PC-9 (cell line): ENCODE data around the gene HADHA. TPM values are rescaled to one million over a fixed set of nuclear protein-coding genes. Genes with fewer than 3 reads are reported as not detected.

Experiments
- BruUV-seq: library from RNA; stranded (reverse); fragments of 400-500 nt; replicated peaks from 2 replicates; lab custom pipeline; 2021; lab: Mats Ljungman, UMichigan
- CTCF ChIA-PET: fragments of 300-600 bp; sonication (Branson Sonifier 250); formaldehyde crosslinking; loops from one replicate; lab custom pipeline; 2022; ENCODE audit warnings: antibody characterized with exemption; lab: Charles Lee
- POLR2A ChIA-PET: fragments of 300-600 bp; sonication (Branson Sonifier 250); formaldehyde crosslinking; loops from one replicate; lab custom pipeline; 2022; ENCODE audit warnings: antibody characterized with exemption; ENCODE audit not compliant: unreplicated experiment; lab: Charles Lee
- DNase-seq, 2 experiments: peaks; one replicate each; pipeline versions ENCODE4 v3.0.0 to v3.0.0-alpha.2; 2015 to 2022; ENCODE audit warnings: mixed read lengths in 1 of 2
- H2AFZ ChIP-seq: fragments of 200-600 bp; sonication (generic); 2 replicates; pipeline ENCODE4 v1.8.1; 2017; ENCODE audit warnings: antibody characterized with exemption
- H3F3A ChIP-seq: fragments of 200-600 bp; sonication (generic); 2 replicates; pipeline ENCODE4 v1.8.1; 2017; ENCODE audit warnings: antibody characterized with exemption, mild to moderate bottlenecking, low read depth; ENCODE audit not compliant: insufficient read depth
- H3K27ac ChIP-seq: fragments of 200-600 bp; sonication (generic); 2 replicates; pipeline ENCODE4 v1.6.1; 2016; ENCODE audit warnings: mixed run types
- H3K27me3 ChIP-seq: fragments of 200-600 bp; sonication (generic); 2 replicates; pipeline ENCODE4 v1.6.1; 2016; ENCODE audit warnings: low read depth, mixed run types; ENCODE audit not compliant: insufficient read depth
- H3K36me3 ChIP-seq: fragments of 200-600 bp; sonication (generic); 2 replicates; pipeline ENCODE4 v1.6.1; 2016; ENCODE audit warnings: low read depth, mixed run types
- H3K4me1 ChIP-seq: fragments of 200-600 bp; sonication (generic); replicated peaks from 2 replicates; pipeline ENCODE4 v1.6.1; 2016; ENCODE audit warnings: mixed run types; ENCODE audit not compliant: insufficient read depth
- H3K4me2 ChIP-seq: fragments of 200-600 bp; sonication (generic); 2 replicates; pipeline ENCODE4 v1.6.1; 2017; ENCODE audit warnings: mixed run types
- H3K4me3 ChIP-seq: fragments of 200-600 bp; sonication (generic); 2 replicates; pipeline ENCODE4 v1.6.1; 2016; ENCODE audit warnings: mixed run types
- H3K79me2 ChIP-seq: fragments of 200-600 bp; sonication (generic); 2 replicates; pipeline ENCODE4 v1.6.1; 2017; ENCODE audit warnings: low read depth, mixed run types
- H3K9me2 ChIP-seq: fragments of 200-600 bp; sonication (generic); 2 replicates; pipeline ENCODE4 v1.8.1; 2017; ENCODE audit warnings: mild to moderate bottlenecking; ENCODE audit not compliant: insufficient read depth
- H3K9me3 ChIP-seq: fragments of 200-600 bp; sonication (generic); 2 replicates; pipeline ENCODE4 v1.8.1; 2016; ENCODE audit warnings: low read depth; ENCODE audit not compliant: insufficient read depth
- H4K20me1 ChIP-seq: fragments of 200-600 bp; sonication (generic); 2 replicates; pipeline ENCODE4 v1.8.1; 2017; ENCODE audit not compliant: insufficient read depth
- CTCF ChIP-seq: fragments of 200-600 bp; sonication (generic); conservative IDR thresholded peaks from 2 replicates; pipeline ENCODE4 v1.6.1; 2017; ENCODE audit warnings: mixed run types, antibody characterized with exemption, mild to moderate bottlenecking, moderate library complexity
- EZH2 ChIP-seq: fragments of 200-600 bp; sonication (generic); IDR thresholded peaks from 2 replicates; pipeline ENCODE4 v1.8.0; 2017; ENCODE audit warnings: antibody characterized with exemption, low read depth
- intact Hi-C: fragments of 100-400 bp; cut with micrococcal nuclease; formaldehyde crosslinking; loops from one replicate; pipeline ENCODE4 v1.10.0; 2022; ENCODE audit not compliant: unreplicated experiment
- total RNA-seq: library from RNA; stranded (reverse); gene quantifications from 2 replicates; pipeline ENCODE4 v1.2.3, GENCODE V29; 2021

Gene HADHA
- total RNA-seq, 1 experiment from 2014 or later = 129 TPM

- ChIA-PET CTCF (no interaction called here), POLR2A (no interaction called here)
- DNase-seq = no peak
- H3K4me2 ChIP-seq = no peak overlapping the region
- no peaks in the 10 kb centered on the region for H4K20me1 ChIP-seq
- H3K27ac ChIP-seq = no peak overlapping the region
- no peaks in the 10 kb centered on the region for H3K79me2 ChIP-seq
- no peaks in the 10 kb centered on the region for H3K27me3 ChIP-seq
- no TSS peak for BruUV-seq
- H3K4me1 ChIP-seq = no peaks in the 10 kb centered on the region
- H3K9me3 ChIP-seq = no peaks in the 10 kb centered on the region
- intact Hi-C loops = no loop called here
- no peaks in the 10 kb centered on the region for H3K9me2 ChIP-seq
- H3K4me3 ChIP-seq = no peak overlapping the region
- TF ChIP-seq CTCF = no peak
- no peak for TF ChIP-seq EZH2
- no peak overlapping the region for H2AFZ ChIP-seq
- no peaks in the 10 kb centered on the region; the same call in 1 of the 2 replicates for H3F3A ChIP-seq
- peaks cover 49% of the 10 kb centered on the region for H3K36me3 ChIP-seq
These were observed 36.8 kb upstream of the HADHA start for GRCh38 chr2:26281226-26281625.

GRCh38 chr2:26279886-26280285 is 35.5 kb upstream of the HADHA start:
- no peak overlapping the region for H2AFZ ChIP-seq
- ChIA-PET POLR2A (no interaction called here), CTCF (no interaction called here)
- H3F3A ChIP-seq = no peaks in the 10 kb centered on the region; the same call in 1 of the 2 replicates
- H3K9me3 ChIP-seq = no peaks in the 10 kb centered on the region
- H3K27me3 ChIP-seq = no peaks in the 10 kb centered on the region
- H3K4me3 ChIP-seq = no peak overlapping the region
- DNase-seq = no peak
- no peak overlapping the region for H3K4me2 ChIP-seq
- no peak overlapping the region for H3K27ac ChIP-seq
- H3K4me1 ChIP-seq = no peaks in the 10 kb centered on the region
- BruUV-seq = no TSS peak
- no peaks in the 10 kb centered on the region for H3K9me2 ChIP-seq
- intact Hi-C loops = no loop called here
- TF ChIP-seq CTCF = no peak
- no peak for TF ChIP-seq EZH2
- H3K79me2 ChIP-seq = no peaks in the 10 kb centered on the region
- H4K20me1 ChIP-seq = no peaks in the 10 kb centered on the region
- peaks cover 47% of the 10 kb centered on the region for H3K36me3 ChIP-seq

- Histone ChIP-seq H3K79me2 (no peaks in the 10 kb centered on the region), H3K27me3 (no peaks in the 10 kb centered on the region), H3F3A (peaks cover 12% of the 10 kb centered on the region; the same call in 1 of the 2 replicates), H3K4me1 (peaks cover 21% of the 10 kb centered on the region), H2AFZ (no peak overlapping the region), H3K9me2 (no peaks in the 10 kb centered on the region), H3K9me3 (no peaks in the 10 kb centered on the region), H3K4me2 (no peak overlapping the region), H4K20me1 (no peaks in the 10 kb centered on the region), H3K4me3 (no peak overlapping the region), H3K27ac (no peak overlapping the region), H3K36me3 (peaks cover 33% of the 10 kb centered on the region)
- TF ChIP-seq CTCF (no peak), EZH2 (no peak)
- intact Hi-C loops = no loop called here
- ChIA-PET CTCF (no interaction called here), POLR2A (no interaction called here)
- no peak for DNase-seq
- no TSS peak for BruUV-seq
These were observed 32.2 kb upstream of the HADHA start for GRCh38 chr2:26276484-26277227.
